ENCODE data around the gene LPCAT1.
"Not testable (repeated sequence)": the region's sequence is repeated elsewhere in the genome, so short reads cannot be mapped to it uniquely, and the experiment has no call there.

LPCAT1 gene

GRCh38 chr5:1564182-1564748 lies 40.5 kb upstream of the LPCAT1 start:
- no peak overlapping the region for H3K9ac ChIP-seq (ENCODE audit: insufficient read length)
- no peaks in the 10 kb centered on the region for H3K9me3 ChIP-seq (ENCODE audit: low read depth, low read length)
- H3K4me3 ChIP-seq: no peak overlapping the region
- no peaks in the 10 kb centered on the region for H3K36me3 ChIP-seq (ENCODE audit: insufficient read depth, low read length)
- H3K27ac ChIP-seq: no peak overlapping the region
- DNase-seq (ENCODE audit: low read depth, low spot score): no peak
- TF ChIP-seq EZH2 (IDR thresholded peaks at IDR 0.05) (no peak), FOXP2 (optimal IDR thresholded peaks at IDR 0.05; ENCODE audit: control extremely low read depth, extremely low read length, insufficient read depth) (no peak), POLR2AphosphoS5 (IDR thresholded peaks at IDR 0.05; ENCODE audit: borderline replicate concordance, low read depth, low read length) (no peak)

DNA sequence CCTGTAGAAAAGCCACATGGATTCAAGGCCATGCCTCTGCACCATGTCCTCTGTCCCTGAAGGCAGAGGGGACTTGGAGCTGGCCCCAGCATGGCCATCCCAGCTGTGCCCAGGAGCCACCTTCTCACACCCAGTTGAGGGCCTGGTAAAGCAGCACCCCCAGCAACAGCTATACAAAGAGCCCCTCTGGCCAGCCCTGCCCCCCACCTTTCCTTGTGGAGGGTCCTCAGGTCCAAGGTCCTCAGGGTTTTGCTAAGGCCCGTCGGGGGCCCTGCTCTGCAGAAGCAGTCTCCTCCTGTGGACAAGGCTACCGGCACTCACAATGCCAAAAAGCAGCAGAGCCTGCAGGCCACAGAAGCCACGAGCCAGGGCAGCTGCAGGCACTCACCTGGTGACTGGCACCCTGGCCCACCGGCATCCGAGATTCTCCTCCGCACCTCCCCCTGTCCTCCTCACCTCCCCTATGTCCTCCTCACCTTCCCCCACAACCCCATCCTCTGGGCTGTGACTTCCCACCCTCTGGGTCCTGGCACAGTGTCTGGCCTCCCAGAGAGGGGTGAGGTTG lies 39.9 kb upstream of the LPCAT1 start:
- no peak overlapping the region for H3K27ac ChIP-seq
- H3K9me3 ChIP-seq (ENCODE audit: low read depth, low read length): no peaks in the 10 kb centered on the region
- no peak for TF ChIP-seq POLR2AphosphoS5 (IDR thresholded peaks at IDR 0.05; ENCODE audit: borderline replicate concordance, low read depth, low read length)
- no peak for TF ChIP-seq FOXP2 (optimal IDR thresholded peaks at IDR 0.05; ENCODE audit: control extremely low read depth, extremely low read length, insufficient read depth)
- no peak for TF ChIP-seq EZH2 (IDR thresholded peaks at IDR 0.05)
- H3K9ac ChIP-seq (ENCODE audit: insufficient read length): no peak overlapping the region
- no peak overlapping the region for H3K4me3 ChIP-seq
- DNase-seq (ENCODE audit: low read depth, low spot score): no peak
- H3K36me3 ChIP-seq (ENCODE audit: insufficient read depth, low read length): no peaks in the 10 kb centered on the region

DNA sequence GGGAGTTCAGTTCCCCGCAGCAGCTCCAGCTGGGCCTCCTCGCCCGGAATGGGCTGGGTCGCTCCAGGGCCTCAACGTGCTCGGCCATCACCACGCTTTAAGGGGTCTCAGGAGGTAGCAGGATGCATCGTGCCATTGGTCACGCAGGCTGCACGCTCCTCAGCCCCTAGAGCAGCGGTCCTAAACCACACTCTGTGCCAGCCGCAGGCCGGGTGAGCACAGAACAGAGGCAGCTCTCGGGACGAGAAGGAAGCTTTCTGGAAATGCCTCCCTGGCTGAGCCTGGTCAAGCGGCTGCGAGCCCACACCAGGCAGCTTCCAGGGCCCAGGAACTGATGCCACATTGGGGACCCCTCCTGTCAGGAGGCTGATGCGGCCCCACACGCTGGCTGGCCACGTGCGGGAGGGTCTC lies 39.3 kb upstream of the LPCAT1 start:
- H3K9me3 ChIP-seq (ENCODE audit: low read depth, low read length): no peaks in the 10 kb centered on the region
- H3K27ac ChIP-seq: no peak overlapping the region
- H3K4me3 ChIP-seq: no peak overlapping the region
- DNase-seq (ENCODE audit: low read depth, low spot score): no peak
- no peak overlapping the region for H3K9ac ChIP-seq (ENCODE audit: insufficient read length)
- H3K36me3 ChIP-seq (ENCODE audit: insufficient read depth, low read length): no peaks in the 10 kb centered on the region
- no peak for TF ChIP-seq EZH2 (IDR thresholded peaks at IDR 0.05)
- no peak for TF ChIP-seq POLR2AphosphoS5 (IDR thresholded peaks at IDR 0.05; ENCODE audit: borderline replicate concordance, low read depth, low read length)
- TF ChIP-seq FOXP2 (optimal IDR thresholded peaks at IDR 0.05; ENCODE audit: control extremely low read depth, extremely low read length, insufficient read depth): no peak

DNA sequence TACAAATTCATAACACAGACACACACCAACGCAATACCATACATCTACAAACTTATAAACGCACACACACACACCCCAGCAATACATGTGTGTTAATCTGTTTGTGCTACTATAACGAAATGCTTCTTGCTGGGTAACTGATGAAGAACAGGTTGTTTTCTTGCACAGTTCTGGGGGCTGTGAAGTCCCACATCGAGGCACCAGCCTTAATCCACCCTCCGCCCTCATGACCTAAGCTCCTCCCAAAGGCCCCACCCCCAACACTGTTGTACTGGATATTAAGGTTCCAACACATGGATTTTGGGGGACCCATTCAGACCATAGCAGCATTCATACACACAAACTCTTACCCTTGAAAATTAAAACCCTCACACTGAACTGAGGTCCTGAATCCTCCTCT lies 38.8 kb upstream of the LPCAT1 start:
- DNase-seq (ENCODE audit: low read depth, low spot score): no peak
- TF ChIP-seq EZH2 (IDR thresholded peaks at IDR 0.05): no peak
- TF ChIP-seq POLR2AphosphoS5 (IDR thresholded peaks at IDR 0.05; ENCODE audit: borderline replicate concordance, low read depth, low read length): no peak
- no peak for TF ChIP-seq FOXP2 (optimal IDR thresholded peaks at IDR 0.05; ENCODE audit: control extremely low read depth, extremely low read length, insufficient read depth)
- H3K9ac ChIP-seq (ENCODE audit: insufficient read length): no peak overlapping the region
- H3K9me3 ChIP-seq (ENCODE audit: low read depth, low read length): no peaks in the 10 kb centered on the region
- no peaks in the 10 kb centered on the region for H3K36me3 ChIP-seq (ENCODE audit: insufficient read depth, low read length)
- no peak overlapping the region for H3K27ac ChIP-seq
- no peak overlapping the region for H3K4me3 ChIP-seq

DNA sequence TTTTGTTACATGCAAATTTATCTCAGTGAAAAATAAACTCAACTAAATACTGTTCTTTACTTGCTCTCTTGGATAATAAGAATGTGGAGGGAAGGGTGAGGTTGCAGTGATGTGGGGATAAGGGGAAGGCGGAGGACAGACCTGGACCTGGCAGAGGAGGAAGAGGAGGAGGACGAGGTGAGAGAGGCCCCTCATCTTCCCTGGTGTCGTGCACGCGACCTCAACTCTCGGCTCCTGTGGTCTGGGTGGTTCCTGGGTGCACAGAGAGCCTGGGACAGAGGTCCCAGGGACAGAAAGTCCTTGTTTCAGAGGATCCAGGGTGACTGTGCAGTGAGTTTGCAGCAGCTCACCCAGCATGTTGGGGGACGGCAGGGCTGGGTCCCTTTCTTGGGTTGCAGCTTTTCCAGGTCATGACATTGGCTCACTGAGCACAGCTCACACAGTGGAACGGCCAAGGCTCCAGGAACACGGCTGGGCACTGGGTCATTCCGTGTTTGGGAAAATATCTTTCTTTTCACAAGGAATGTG lies 37.7 kb upstream of the LPCAT1 start:
- Histone ChIP-seq H3K9me3 (ENCODE audit: low read depth, low read length) (no peaks in the 10 kb centered on the region), H3K9ac (ENCODE audit: insufficient read length) (no peak overlapping the region), H3K4me3 (no peak overlapping the region), H3K36me3 (ENCODE audit: insufficient read depth, low read length) (no peaks in the 10 kb centered on the region), H3K27ac (no peak overlapping the region)
- TF ChIP-seq FOXP2 (optimal IDR thresholded peaks at IDR 0.05; ENCODE audit: control extremely low read depth, extremely low read length, insufficient read depth): no peak
- TF ChIP-seq POLR2AphosphoS5 (IDR thresholded peaks at IDR 0.05; ENCODE audit: borderline replicate concordance, low read depth, low read length): no peak
- TF ChIP-seq EZH2 (IDR thresholded peaks at IDR 0.05): no peak
- DNase-seq (ENCODE audit: low read depth, low spot score): no peak

DNA sequence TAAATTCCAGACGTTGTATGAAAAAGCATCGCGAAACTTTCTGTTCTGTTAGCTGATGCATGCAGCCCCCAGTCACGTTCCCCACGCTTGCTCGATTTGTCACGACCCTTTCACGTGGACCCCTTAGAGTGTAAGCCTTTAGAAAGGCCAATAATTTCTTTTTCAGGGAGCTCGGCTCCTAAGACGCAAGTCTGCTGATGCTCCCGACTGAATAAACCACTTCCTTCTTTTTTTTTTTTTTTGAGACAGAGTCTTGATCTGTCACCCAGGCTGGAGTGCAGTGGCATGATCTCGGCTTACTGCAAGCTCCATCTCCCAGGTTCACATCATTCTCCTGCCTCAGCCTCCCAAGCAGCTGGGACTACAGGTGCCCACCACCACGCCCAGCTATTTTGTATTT lies 36.7 kb upstream of the LPCAT1 start:
- H3K36me3 ChIP-seq (ENCODE audit: insufficient read depth, low read length); H3K4me3 ChIP-seq: not testable (repeated sequence)

GRCh38 chr5:1558944-1559343 lies 35.2 kb upstream of the LPCAT1 start:
- Histone ChIP-seq H3K9me3 (ENCODE audit: low read depth, low read length) (no peaks in the 10 kb centered on the region), H3K4me3 (no peak overlapping the region), H3K27ac (no peak overlapping the region), H3K36me3 (ENCODE audit: insufficient read depth, low read length) (no peaks in the 10 kb centered on the region), H3K9ac (ENCODE audit: insufficient read length) (no peak overlapping the region)
- DNase-seq (ENCODE audit: low read depth, low spot score): no peak
- TF ChIP-seq FOXP2 (optimal IDR thresholded peaks at IDR 0.05; ENCODE audit: control extremely low read depth, extremely low read length, insufficient read depth): no peak
- no peak for TF ChIP-seq POLR2AphosphoS5 (IDR thresholded peaks at IDR 0.05; ENCODE audit: borderline replicate concordance, low read depth, low read length)
- no peak for TF ChIP-seq EZH2 (IDR thresholded peaks at IDR 0.05)

More for the DNA sequence above, 36.7 kb upstream of the LPCAT1 start:
- not testable (repeated sequence) for H3K27ac ChIP-seq; DNase-seq (ENCODE audit: low read depth, low spot score); H3K9me3 ChIP-seq (ENCODE audit: low read depth, low read length); H3K9ac ChIP-seq (ENCODE audit: insufficient read length)

- H3K9me3 ChIP-seq (ENCODE audit: low read depth, low read length): no peaks in the 10 kb centered on the region
- no peak overlapping the region for H3K4me3 ChIP-seq
- TF ChIP-seq FOXP2 (optimal IDR thresholded peaks at IDR 0.05; ENCODE audit: control extremely low read depth, extremely low read length, insufficient read depth) (no peak), POLR2AphosphoS5 (IDR thresholded peaks at IDR 0.05; ENCODE audit: borderline replicate concordance, low read depth, low read length) (no peak), EZH2 (IDR thresholded peaks at IDR 0.05) (no peak)
- H3K9ac ChIP-seq (ENCODE audit: insufficient read length): no peak overlapping the region
- H3K36me3 ChIP-seq (ENCODE audit: insufficient read depth, low read length): no peaks in the 10 kb centered on the region
- DNase-seq (ENCODE audit: low read depth, low spot score): no peak
- H3K27ac ChIP-seq: no peak overlapping the region
Observed at GRCh38 chr5:1557114-1557873, 33.5 kb upstream of the LPCAT1 start.

Measured in SK-N-MC (cell line).